Subcutaneous abdominal adipose tissue (tissue), 5 donors: ENCODE results near the gene SMAD3.
"Not testable (repeated sequence)": the region's sequence is repeated elsewhere in the genome, so short reads cannot be mapped to it uniquely, and the experiment has no call there.

ENCODE experiments used
- H3K27ac ChIP-seq: one replicate; pipeline ENCODE4 v1.7.0; 2013; ENCODE audit warnings: low read depth, mild to moderate bottlenecking, inconsistent platforms, low read length, moderate library complexity
- H3K27me3 ChIP-seq, 5 donors: one replicate each; pipeline ENCODE4 v1.7.0; 2013; ENCODE audit warnings: low read length in 5 of 5, inconsistent platforms in 1 of 5; ENCODE audit not compliant: control insufficient read depth in 5 of 5, insufficient read depth in 4 of 5
- H3K36me3 ChIP-seq, 5 donors: one replicate each; pipeline ENCODE4 v1.7.0; 2013; ENCODE audit warnings: low read length in 5 of 5; ENCODE audit not compliant: control insufficient read depth in 5 of 5, insufficient read depth in 5 of 5
- H3K4me1 ChIP-seq, 5 donors: one replicate each; pipeline ENCODE4 v1.7.0; 2013; ENCODE audit warnings: low read length in 5 of 5, mild to moderate bottlenecking in 3 of 5, moderate library complexity in 1 of 5; ENCODE audit not compliant: control insufficient read depth in 5 of 5, insufficient read depth in 5 of 5
- H3K4me3 ChIP-seq, 5 donors: one replicate each; pipeline ENCODE4 v1.7.0; 2013; ENCODE audit warnings: low read length in 5 of 5, low read depth in 1 of 5
- H3K9ac ChIP-seq, 5 donors: one replicate each; pipeline ENCODE4 v1.7.0; 2013; ENCODE audit warnings: low read length in 5 of 5, mild to moderate bottlenecking in 4 of 5, moderate library complexity in 3 of 5
- H3K9me3 ChIP-seq, 5 donors: one replicate each; pipeline ENCODE4 v1.7.0; 2013; ENCODE audit warnings: low read length in 5 of 5; ENCODE audit not compliant: control insufficient read depth in 5 of 5
- donor health status: healthy.
- donor health status: healthy.
- donor health status: healthy.
- donor health status: healthy.
- donor health status: healthy.

Gene SMAD3

DNA sequence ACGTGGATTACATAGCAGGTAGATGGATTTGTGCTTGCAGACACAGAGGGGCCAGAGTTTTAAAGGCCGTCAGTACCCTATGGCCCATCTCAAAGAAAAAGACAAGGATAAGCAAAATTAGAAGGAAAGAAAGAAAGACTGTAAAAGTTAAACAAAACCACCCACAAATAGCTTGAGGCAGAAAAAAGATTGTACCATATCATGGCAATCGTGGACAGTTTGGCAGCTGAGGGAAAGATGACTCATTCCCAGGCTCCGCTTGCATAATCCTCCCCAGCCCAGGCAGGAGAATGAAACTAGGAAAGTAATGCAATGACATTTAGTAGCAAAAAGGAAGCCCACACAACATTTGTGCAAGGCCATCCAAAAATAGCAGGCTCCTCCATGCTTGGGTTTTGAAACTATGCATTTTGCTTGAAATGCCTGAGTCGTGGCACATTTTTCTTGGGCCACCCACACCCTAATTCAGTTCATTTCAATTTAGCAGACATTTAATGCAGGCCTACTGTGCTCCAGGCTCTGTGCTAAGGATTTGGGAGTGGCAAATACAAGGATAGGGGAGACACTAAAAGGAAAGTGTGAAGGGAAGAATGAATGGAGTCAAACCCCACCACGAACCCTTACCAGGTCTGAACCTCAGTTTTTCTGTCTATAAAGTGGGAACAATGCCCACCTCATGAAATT, 40.9 kb upstream of the SMAD3 start:
- H3K9me3 ChIP-seq = no peaks in the 10 kb centered on the region
- H3K4me3 ChIP-seq = peak overlapping the region in 2 of 5 donors; percentile 22 to 31
- no peaks in the 10 kb centered on the region for H3K36me3 ChIP-seq
- no peaks in the 10 kb centered on the region for H3K27me3 ChIP-seq
- H3K9ac ChIP-seq = peak overlapping the region in 4 of 5 donors; percentile 40 to 62 (median 54)
- peaks cover 9 to 47% (median 39%) of the 10 kb centered on the region in 5 donors for H3K4me1 ChIP-seq
- H3K27ac ChIP-seq = peak overlapping the region; percentile 81

DNA sequence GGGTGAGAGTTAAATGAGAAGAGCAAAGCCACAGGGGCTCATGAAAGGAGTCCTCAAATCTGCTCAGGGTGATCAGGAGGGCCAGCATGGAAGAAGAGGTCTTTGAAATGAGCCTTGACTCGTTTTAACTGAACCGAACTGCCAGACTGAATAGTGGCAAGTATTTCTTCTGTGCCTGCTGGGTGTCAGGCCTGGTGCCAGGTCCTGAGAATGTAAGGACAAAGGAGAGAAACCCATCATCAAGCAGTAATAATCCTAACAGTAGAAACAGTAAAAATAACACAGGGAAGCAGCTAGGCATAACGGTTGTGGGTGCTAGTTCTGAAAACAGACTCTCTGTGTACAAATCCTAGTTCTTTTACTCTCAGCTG, 40.4 kb upstream of the SMAD3 start:
- H3K27ac ChIP-seq = peak overlapping the region; percentile 81
- no peaks in the 10 kb centered on the region for H3K27me3 ChIP-seq
- H3K36me3 ChIP-seq = no peaks in the 10 kb centered on the region
- peaks cover 9 to 45% (median 39%) of the 10 kb centered on the region in 5 donors for H3K4me1 ChIP-seq
- H3K9me3 ChIP-seq = no peaks in the 10 kb centered on the region
- H3K9ac ChIP-seq = peak overlapping the region in 4 of 5 donors; percentile 15 to 60 (median 36)
- H3K4me3 ChIP-seq = peak overlapping the region in 2 of 5 donors; percentile 22 to 31

DNA sequence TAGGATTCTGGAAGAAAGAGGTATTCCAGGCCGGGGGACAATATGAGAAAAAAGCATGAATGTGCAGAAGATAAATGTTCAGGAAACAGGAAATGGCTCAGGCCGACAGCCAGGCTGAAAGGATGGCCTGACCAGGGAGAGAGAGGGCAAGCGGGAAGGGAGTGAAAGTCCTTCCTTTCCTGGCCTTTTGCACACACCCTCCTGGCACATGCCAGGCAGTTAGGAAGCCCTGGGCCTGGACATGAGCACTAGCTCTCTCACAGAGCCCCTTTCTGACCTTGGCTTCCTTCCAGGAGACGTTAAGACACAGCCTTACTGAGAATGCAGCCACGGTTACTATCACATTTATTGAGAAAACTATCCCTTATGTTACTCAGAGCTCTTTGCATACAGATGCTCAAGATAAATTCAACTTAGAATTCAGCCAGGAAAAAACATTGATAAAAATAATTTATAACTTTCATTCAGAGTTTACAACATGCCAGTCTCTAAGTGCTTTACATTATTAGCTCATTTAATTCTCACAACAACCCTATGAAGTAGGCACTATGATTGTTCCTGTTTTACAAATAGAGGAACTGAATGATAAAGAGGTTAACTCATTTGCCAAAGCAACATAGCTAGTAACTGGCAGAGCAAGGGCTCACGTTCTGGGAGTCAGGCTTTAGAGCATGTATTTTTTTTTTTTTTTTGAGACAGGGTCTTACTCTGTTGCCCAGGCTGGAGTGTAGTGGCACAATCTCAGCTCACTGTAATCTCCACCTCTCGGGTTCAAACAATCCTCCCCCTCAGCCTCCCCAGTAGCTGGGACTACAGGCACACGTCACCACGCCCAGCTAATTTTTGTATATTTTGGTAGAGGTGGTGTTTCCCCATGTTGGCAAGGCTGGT, 39.4 kb upstream of the SMAD3 start:
- H3K27ac ChIP-seq = peak overlapping the region; percentile 81
- no peak overlapping the region for H3K4me3 ChIP-seq
- no peaks in the 10 kb centered on the region for H3K36me3 ChIP-seq
- no peaks in the 10 kb centered on the region for H3K9me3 ChIP-seq
- H3K9ac ChIP-seq = peak overlapping the region in 3 of 5 donors; percentile 2 to 60 (median 51)
- no peaks in the 10 kb centered on the region for H3K27me3 ChIP-seq
- peaks cover 11 to 46% (median 37%) of the 10 kb centered on the region in 5 donors for H3K4me1 ChIP-seq

DNA sequence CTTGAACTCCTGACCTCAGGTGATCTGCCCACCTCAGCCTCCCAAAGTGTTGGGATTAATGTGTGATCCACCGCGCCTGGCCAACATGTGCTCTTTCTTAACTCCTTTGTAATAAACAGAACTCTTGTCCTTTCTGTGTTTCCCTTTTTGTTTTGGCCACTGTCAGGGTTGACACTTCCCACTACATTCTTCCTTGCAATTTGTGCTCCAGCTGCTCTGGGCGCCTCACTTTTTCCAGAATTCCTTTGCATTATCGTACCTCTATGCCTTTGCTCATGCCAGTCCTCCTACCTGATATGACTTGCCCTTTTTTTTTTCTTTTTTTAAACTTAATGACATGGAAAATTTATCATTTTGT, 38.8 kb upstream of the SMAD3 start:
- Histone ChIP-seq H3K9me3 (no peaks in the 10 kb centered on the region), H3K9ac (peak overlapping the region in 1 of 5 donors; percentile 13), H3K27me3 (no peaks in the 10 kb centered on the region), H3K27ac (peak overlapping the region; percentile 81), H3K4me1 (peaks cover 12 to 50% (median 37%) of the 10 kb centered on the region in 5 donors), H3K36me3 (no peaks in the 10 kb centered on the region), H3K4me3 (no peak overlapping the region)

DNA sequence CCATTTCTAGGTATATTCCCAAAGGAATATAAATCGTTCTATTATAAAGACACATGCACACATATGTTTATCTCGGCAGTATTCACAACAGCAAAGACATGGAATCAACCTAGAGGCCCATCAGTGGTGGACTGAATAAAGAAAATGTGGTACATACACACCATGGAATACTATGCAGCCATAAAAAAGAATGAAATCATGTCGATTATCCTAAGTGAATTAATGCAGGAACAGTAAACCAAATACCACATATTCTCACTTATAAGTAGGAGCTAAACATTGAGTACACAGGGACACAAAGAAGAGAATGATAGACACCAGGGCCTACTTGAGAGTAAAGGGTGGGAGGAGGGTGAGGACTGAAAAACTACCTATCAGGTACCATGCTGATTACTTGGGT, 37.0 kb upstream of the SMAD3 start:
- peaks cover 12 to 57% (median 43%) of the 10 kb centered on the region in 5 donors for H3K4me1 ChIP-seq
- H3K27me3 ChIP-seq, H3K4me3 ChIP-seq, H3K36me3 ChIP-seq, H3K9ac ChIP-seq, H3K9me3 ChIP-seq, H3K27ac ChIP-seq: not testable (repeated sequence)

DNA sequence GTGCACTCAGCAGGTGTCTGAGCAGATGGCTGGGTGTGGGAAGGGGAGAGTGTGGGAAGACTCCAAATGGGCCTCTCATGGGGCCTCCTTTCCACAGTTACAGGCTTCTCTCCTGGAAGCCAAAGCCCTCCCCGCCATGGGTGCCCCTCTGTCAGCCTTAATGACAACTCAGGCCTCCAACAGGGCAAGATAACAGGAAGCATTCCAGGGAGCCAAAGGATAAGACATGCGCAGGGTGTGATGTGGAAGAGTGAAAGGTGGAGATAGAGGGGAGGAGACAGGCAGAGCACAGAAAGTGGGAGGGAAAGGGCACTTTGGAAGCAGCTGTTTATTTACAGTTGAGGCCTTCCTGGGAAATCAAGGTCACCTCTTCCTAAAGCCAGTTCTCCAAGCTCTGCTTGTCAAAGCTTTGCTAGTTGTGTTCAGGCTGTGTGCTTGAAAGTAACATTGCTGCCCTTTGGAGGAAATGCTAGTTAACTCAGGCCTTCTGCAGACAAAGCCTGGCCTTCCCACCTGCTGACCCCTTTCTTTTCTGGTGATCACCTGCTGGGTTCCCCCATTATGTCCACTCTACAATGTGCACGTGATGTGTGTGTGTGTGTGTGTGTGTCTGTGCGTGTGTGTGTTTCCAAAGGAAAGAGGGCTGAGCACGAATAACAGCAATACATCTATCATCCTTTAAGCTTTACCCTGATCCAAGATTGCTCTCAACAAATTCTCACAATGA, 35.2 kb upstream of the SMAD3 start:
- H3K36me3 ChIP-seq = no peaks in the 10 kb centered on the region
- no peak overlapping the region for H3K4me3 ChIP-seq
- H3K4me1 ChIP-seq = peaks cover 6 to 46% (median 37%) of the 10 kb centered on the region in 5 donors
- H3K9ac ChIP-seq = no peak overlapping the region
- H3K27ac ChIP-seq = no peak overlapping the region
- no peaks in the 10 kb centered on the region for H3K27me3 ChIP-seq
- H3K9me3 ChIP-seq = no peaks in the 10 kb centered on the region

DNA sequence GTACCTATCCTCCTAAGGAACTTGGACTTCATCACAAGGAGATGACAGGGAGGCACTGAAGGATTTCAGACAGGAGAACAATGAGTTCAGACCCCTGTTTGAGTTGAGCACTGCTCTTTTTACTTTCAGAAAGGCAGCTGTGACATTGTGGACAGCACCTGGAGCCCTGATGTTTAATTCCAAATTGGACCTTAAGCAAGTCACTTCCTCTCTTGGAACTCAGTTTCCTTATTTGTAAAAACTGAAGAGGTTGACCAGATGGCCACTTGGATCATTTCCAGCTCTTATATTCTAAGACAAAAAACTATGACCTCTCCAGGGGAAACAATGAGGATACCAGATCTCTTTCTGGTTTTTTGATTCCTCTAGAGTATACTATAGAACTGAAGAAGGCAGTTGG, 34.1 kb upstream of the SMAD3 start:
- Histone ChIP-seq H3K27ac (no peak overlapping the region), H3K4me3 (no peak overlapping the region), H3K4me1 (peaks cover 4 to 34% (median 25%) of the 10 kb centered on the region in 5 donors), H3K36me3 (no peaks in the 10 kb centered on the region), H3K9ac (no peak overlapping the region), H3K27me3 (no peaks in the 10 kb centered on the region), H3K9me3 (no peaks in the 10 kb centered on the region)

DNA sequence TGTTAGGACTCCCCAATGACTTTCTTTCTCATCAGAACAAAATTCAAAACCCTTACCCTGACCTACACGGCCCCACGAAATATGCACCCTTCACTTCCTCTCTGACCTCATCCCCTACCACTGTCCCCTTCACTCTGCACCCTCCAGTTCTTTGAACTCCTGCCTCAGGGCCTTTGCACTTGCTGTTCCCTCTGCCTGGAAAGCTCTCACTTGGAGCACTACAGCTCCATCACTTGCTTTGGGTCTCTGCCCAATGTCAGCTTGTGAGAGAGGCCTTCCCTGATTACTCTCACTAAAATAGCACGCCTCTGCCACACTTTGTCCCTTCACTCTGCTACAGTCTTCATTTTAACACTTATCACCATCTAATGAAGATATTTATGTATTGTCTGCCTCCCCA, 32.8 kb upstream of the SMAD3 start:
- Histone ChIP-seq H3K4me1 (peaks cover 4 to 28% (median 19%) of the 10 kb centered on the region in 5 donors), H3K9me3 (no peaks in the 10 kb centered on the region), H3K36me3 (no peaks in the 10 kb centered on the region), H3K4me3 (no peak overlapping the region), H3K27ac (no peak overlapping the region), H3K9ac (no peak overlapping the region), H3K27me3 (no peaks in the 10 kb centered on the region)

DNA sequence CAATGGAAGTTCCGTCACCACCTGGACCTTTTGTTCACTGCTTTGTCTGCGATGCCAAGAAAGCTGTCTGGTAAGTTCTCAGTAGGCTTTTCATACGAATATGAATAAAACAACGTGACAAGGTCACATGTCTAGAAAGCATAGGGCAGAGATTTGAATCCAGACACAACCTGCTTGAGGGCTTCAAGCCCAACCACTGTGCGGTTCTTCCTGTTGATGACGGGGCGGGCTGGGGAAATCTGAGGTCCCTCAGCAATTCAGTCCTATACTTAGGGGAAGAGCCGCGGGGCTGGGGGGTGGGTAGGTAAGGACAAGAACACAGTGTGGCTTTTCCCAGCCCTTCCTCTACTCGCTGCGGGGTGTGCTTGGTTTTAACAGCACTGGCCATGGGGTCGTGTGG, 32.4 kb upstream of the SMAD3 start:
- Histone ChIP-seq H3K27ac (no peak overlapping the region), H3K27me3 (no peaks in the 10 kb centered on the region), H3K36me3 (no peaks in the 10 kb centered on the region), H3K9ac (peak overlapping the region in 2 of 5 donors; percentile 28 to 63), H3K4me1 (peaks cover 4 to 28% (median 19%) of the 10 kb centered on the region in 5 donors), H3K9me3 (no peaks in the 10 kb centered on the region), H3K4me3 (peak overlapping the region; percentile 45 to 60 (median 53))
